Measurements from ENCODE around the gene ANK3. TPM values are rescaled to one million over a fixed set of nuclear protein-coding genes. Genes with fewer than 3 reads are reported as not detected.

ANK3 gene
- total RNA-seq, 1 experiment from 2014 or later = 32.0 TPM

DNA sequence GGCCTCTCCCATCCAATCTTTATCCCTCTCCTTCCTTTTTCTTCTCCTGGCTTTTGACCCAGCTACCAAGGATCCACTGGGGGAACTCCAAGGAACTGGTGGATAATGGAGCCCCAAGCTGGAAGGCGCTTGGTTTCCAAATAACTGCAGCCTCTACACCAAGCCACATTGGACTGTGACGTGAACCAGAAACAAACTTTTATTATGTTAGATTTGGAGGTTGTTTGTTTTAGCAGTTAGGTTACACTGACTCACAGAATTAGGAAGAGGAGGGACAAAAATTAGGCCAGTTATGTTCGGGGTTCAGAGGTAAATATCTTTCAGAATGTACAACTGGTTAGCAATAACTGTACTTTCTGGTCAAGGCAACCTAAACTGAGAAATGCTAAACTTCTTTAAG, 21.3 kb upstream of the ANK3 start:
- Histone ChIP-seq H2AFZ (no peak overlapping the region), H3K27ac (no peak overlapping the region), H3K4me3 (no peak overlapping the region), H3K27me3 (ENCODE audit: insufficient read depth, low read depth) (no peaks in the 10 kb centered on the region), H3K79me2 (ENCODE audit: low read depth) (no peaks in the 10 kb centered on the region), H4K20me1 (ENCODE audit: insufficient read depth) (no peaks in the 10 kb centered on the region), H3K4me1 (replicated peaks; ENCODE audit: insufficient read depth) (peaks cover 40% of the 10 kb centered on the region), H3K4me2 (no peak overlapping the region), H3K9me3 (ENCODE audit: insufficient read depth, low read depth) (no peaks in the 10 kb centered on the region), H3F3A (ENCODE audit: insufficient read depth, low read depth) (peaks cover 29% of the 10 kb centered on the region), H3K9me2 (ENCODE audit: insufficient read depth) (no peaks in the 10 kb centered on the region), H3K36me3 (ENCODE audit: low read depth) (no peaks in the 10 kb centered on the region)
- CTCF ChIA-PET = no interaction called here
- no peak for DNase-seq
- BruUV-seq (replicated peaks) = no TSS peak
- intact Hi-C loops (cut with micrococcal nuclease; ENCODE audit: unreplicated experiment) = no loop called here
- TF ChIP-seq, protein P1, sequence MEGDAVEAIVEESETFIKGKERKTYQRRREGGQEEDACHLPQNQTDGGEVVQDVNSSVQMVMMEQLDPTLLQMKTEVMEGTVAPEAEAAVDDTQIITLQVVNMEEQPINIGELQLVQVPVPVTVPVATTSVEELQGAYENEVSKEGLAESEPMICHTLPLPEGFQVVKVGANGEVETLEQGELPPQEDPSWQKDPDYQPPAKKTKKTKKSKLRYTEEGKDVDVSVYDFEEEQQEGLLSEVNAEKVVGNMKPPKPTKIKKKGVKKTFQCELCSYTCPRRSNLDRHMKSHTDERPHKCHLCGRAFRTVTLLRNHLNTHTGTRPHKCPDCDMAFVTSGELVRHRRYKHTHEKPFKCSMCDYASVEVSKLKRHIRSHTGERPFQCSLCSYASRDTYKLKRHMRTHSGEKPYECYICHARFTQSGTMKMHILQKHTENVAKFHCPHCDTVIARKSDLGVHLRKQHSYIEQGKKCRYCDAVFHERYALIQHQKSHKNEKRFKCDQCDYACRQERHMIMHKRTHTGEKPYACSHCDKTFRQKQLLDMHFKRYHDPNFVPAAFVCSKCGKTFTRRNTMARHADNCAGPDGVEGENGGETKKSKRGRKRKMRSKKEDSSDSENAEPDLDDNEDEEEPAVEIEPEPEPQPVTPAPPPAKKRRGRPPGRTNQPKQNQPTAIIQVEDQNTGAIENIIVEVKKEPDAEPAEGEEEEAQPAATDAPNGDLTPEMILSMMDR (conservative IDR thresholded peaks at IDR 0.05) = no peak
- no peak for TF ChIP-seq EZH2 (IDR thresholded peaks at IDR 0.05; ENCODE audit: low read depth)
- POLR2A ChIA-PET (ENCODE audit: unreplicated experiment) = no interaction called here

DNA sequence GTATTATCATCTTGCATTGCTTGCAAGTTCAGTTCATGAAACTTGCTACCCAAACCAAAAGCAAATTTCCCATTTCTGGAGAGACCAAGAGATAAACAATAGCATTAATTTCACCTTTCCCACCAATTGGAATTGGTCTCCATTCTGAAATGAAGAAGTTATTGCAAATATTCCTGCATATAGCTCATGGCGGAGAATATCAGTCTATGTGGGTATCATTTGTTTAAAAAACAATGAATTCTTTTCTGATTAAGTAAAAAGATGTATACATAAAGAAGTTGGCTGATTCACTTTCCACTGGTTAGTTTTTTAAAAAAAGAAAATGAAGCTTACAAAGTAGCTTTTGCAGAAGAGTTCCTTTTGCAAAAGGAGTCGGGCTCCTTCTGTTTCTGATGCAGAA, 19.5 kb upstream of the ANK3 start:
- CTCF ChIA-PET = interaction anchor here (0.9 kb wide), 1 partner anchor 17 kb away, joined by 3 read pairs; no protein-coding TSS in a partner anchor
- no peak overlapping the region for H3K4me2 ChIP-seq
- H3K9me3 ChIP-seq (ENCODE audit: insufficient read depth, low read depth) = no peaks in the 10 kb centered on the region
- H3K4me3 ChIP-seq = no peak overlapping the region
- POLR2A ChIA-PET (ENCODE audit: unreplicated experiment) = no interaction called here
- intact Hi-C loops (cut with micrococcal nuclease; ENCODE audit: unreplicated experiment) = no loop called here
- no peaks in the 10 kb centered on the region for H4K20me1 ChIP-seq (ENCODE audit: insufficient read depth)
- peaks cover 17% of the 10 kb centered on the region for H3F3A ChIP-seq (ENCODE audit: insufficient read depth, low read depth)
- H3K27me3 ChIP-seq (ENCODE audit: insufficient read depth, low read depth) = no peaks in the 10 kb centered on the region
- peaks cover 25% of the 10 kb centered on the region for H3K4me1 ChIP-seq (replicated peaks; ENCODE audit: insufficient read depth)
- H3K9me2 ChIP-seq (ENCODE audit: insufficient read depth) = no peaks in the 10 kb centered on the region
- DNase-seq = no peak
- no peaks in the 10 kb centered on the region for H3K79me2 ChIP-seq (ENCODE audit: low read depth)
- H2AFZ ChIP-seq = no peak overlapping the region
- no peak for TF ChIP-seq EZH2 (IDR thresholded peaks at IDR 0.05; ENCODE audit: low read depth)
- TF ChIP-seq, protein P1 (conservative IDR thresholded peaks at IDR 0.05) = no peak
- no peaks in the 10 kb centered on the region for H3K36me3 ChIP-seq (ENCODE audit: low read depth)
- no peak overlapping the region for H3K27ac ChIP-seq
- no TSS peak for BruUV-seq (replicated peaks)

DNA sequence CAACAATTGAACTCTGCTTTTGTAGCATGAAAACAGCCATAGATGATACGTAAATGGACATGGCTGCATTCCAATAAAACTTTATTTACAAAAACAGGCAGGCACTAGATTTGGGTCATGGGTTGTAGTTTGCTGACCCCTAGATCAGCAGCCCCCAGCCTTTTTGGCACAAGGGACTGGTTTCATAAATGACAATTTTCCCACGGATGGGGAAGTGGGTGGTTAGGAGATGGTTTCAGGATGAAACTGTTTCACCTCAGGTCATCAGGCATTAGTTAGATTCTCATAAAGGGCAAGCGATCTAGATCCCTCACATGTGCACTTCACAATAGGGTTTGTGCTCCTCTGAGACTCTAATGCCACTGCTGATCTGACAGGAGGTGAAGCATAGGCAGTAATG, 16.5 kb upstream of the ANK3 start:
- Histone ChIP-seq H4K20me1 (ENCODE audit: insufficient read depth) (no peaks in the 10 kb centered on the region), H2AFZ (no peak overlapping the region), H3K79me2 (ENCODE audit: low read depth) (no peaks in the 10 kb centered on the region), H3K27ac (no peak overlapping the region), H3K4me3 (no peak overlapping the region), H3F3A (ENCODE audit: insufficient read depth, low read depth) (no peaks in the 10 kb centered on the region), H3K36me3 (ENCODE audit: low read depth) (no peaks in the 10 kb centered on the region), H3K9me3 (ENCODE audit: insufficient read depth, low read depth) (no peaks in the 10 kb centered on the region), H3K27me3 (ENCODE audit: insufficient read depth, low read depth) (no peaks in the 10 kb centered on the region), H3K4me2 (no peak overlapping the region), H3K9me2 (ENCODE audit: insufficient read depth) (no peaks in the 10 kb centered on the region), H3K4me1 (replicated peaks; ENCODE audit: insufficient read depth) (peaks cover 4% of the 10 kb centered on the region; the same call in 1 of the 2 replicates)
- ChIA-PET POLR2A (ENCODE audit: unreplicated experiment) (no interaction called here), CTCF (no interaction called here)
- no peak for DNase-seq
- intact Hi-C loops (cut with micrococcal nuclease; ENCODE audit: unreplicated experiment) = no loop called here
- no TSS peak for BruUV-seq (replicated peaks)
- no peak for TF ChIP-seq EZH2 (IDR thresholded peaks at IDR 0.05; ENCODE audit: low read depth)
- TF ChIP-seq, protein P1 (conservative IDR thresholded peaks at IDR 0.05) = no peak
